WTC11 (cell line): ENCODE measurements around the gene TCF20. TPM values are rescaled to one million over a fixed set of nuclear protein-coding genes. Genes with fewer than 3 reads are reported as not detected.
A peak's percentile ranks its signal among the peaks of the same experiment; 100 is the strongest.

Experiments used
- AR ChIP-seq: fragments of 250-450 bp; sonication (Bioruptor Pico); IDR thresholded peaks from 2 replicates; pipeline ENCODE4 v1.9.0; 2021; ENCODE audit warnings: mild to moderate bottlenecking
- ATF2 ChIP-seq: sonication (generic); formaldehyde crosslinking; IDR thresholded peaks from 2 replicates; pipeline ENCODE4 v1.8.1; 2022; ENCODE audit warnings: low read depth, missing genetic modification reagents, borderline replicate concordance
- CDX4 ChIP-seq: fragments of 250-450 bp; sonication (Bioruptor Pico); IDR thresholded peaks from 2 replicates; pipeline ENCODE4 v1.9.0; 2021; ENCODE audit warnings: moderate library complexity, mild to moderate bottlenecking, inconsistent platforms, borderline replicate concordance
- CREB1 ChIP-seq: sonication (generic); formaldehyde crosslinking; IDR thresholded peaks from 2 replicates; pipeline ENCODE4 v1.8.0; 2023; ENCODE audit warnings: mild to moderate bottlenecking, missing genetic modification reagents
- ETV6 ChIP-seq: sonication (generic); formaldehyde crosslinking; IDR thresholded peaks from 2 replicates; pipeline ENCODE4 v1.8.1; 2022; ENCODE audit warnings: mild to moderate bottlenecking, missing genetic modification reagents
- FOXJ3 ChIP-seq: sonication (generic); formaldehyde crosslinking; IDR thresholded peaks from 2 replicates; pipeline ENCODE4 v1.9.0; 2021; ENCODE audit warnings: missing genetic modification reagents, mild to moderate bottlenecking, borderline replicate concordance
- FOXK1 ChIP-seq: sonication (generic); formaldehyde crosslinking; IDR thresholded peaks from 2 replicates; pipeline ENCODE4 v1.8.0; 2022; ENCODE audit warnings: mild to moderate bottlenecking, moderate library complexity, missing genetic modification reagents
- IRF1 ChIP-seq: sonication (generic); formaldehyde crosslinking; IDR thresholded peaks from 2 replicates; pipeline ENCODE4 v1.8.0; 2023; ENCODE audit warnings: missing genetic modification reagents
- NFE2L1 ChIP-seq: sonication (generic); formaldehyde crosslinking; IDR thresholded peaks from 2 replicates; pipeline ENCODE4 v1.8.1; 2023; ENCODE audit warnings: missing genetic modification reagents
- NR2C2 ChIP-seq: sonication (generic); formaldehyde crosslinking; IDR thresholded peaks from 2 replicates; pipeline ENCODE4 v1.8.0; 2022; ENCODE audit warnings: mild to moderate bottlenecking, missing genetic modification reagents
- STAT6 ChIP-seq: sonication (generic); formaldehyde crosslinking; conservative IDR thresholded peaks from 2 replicates; pipeline ENCODE4 v1.8.1; 2023; ENCODE audit warnings: mild to moderate bottlenecking, low read depth, missing genetic modification reagents, moderate library complexity
- ZNF317 ChIP-seq: sonication (generic); formaldehyde crosslinking; IDR thresholded peaks from 2 replicates; pipeline ENCODE4 v1.8.1; 2023; ENCODE audit warnings: low read depth, mild to moderate bottlenecking, moderate library complexity, missing genetic modification reagents, borderline replicate concordance
- ZNF532 ChIP-seq: fragments of 250-450 bp; sonication (Bioruptor Pico); IDR thresholded peaks from 2 replicates; pipeline ENCODE4 v1.9.0; 2021; ENCODE audit warnings: mild to moderate bottlenecking, borderline replicate concordance
- ZNF671 ChIP-seq: fragments of 250-450 bp; sonication (Bioruptor Pico); IDR thresholded peaks from 2 replicates; pipeline ENCODE4 v1.8.0; 2021; ENCODE audit warnings: mild to moderate bottlenecking
- total RNA-seq: library from RNA; stranded (reverse); gene quantifications from 3 replicates; pipeline ENCODE4 v1.2.3, GENCODE V29; 2021
- TF ChIP-seq, protein P1 (sequence below): fragments of 250-450 bp; sonication (Bioruptor Pico); conservative IDR thresholded peaks from 2 replicates; pipeline ENCODE4 v1.9.0; 2021; ENCODE audit warnings: mild to moderate bottlenecking
- TF ChIP-seq, protein P2 (sequence below): sonication (generic); formaldehyde crosslinking; IDR thresholded peaks from 2 replicates; pipeline ENCODE4 v1.8.0; 2022; ENCODE audit warnings: mild to moderate bottlenecking, missing genetic modification reagents
- TF ChIP-seq, protein P3 (sequence below): sonication (generic); formaldehyde crosslinking; IDR thresholded peaks from 2 replicates; pipeline ENCODE4 v1.8.0; 2023; ENCODE audit warnings: mild to moderate bottlenecking, missing genetic modification reagents

The TCF20 gene
- total RNA-seq, 1 experiment from 2014 or later, result 77.0 TPM

- TF ChIP-seq ZNF532 (CRISPR knock-in tag) (no peak), ZNF317 (CRISPR knock-in tag) (no peak), NFE2L1 (CRISPR knock-in tag) (peak; percentile 43; the same call in 1 of the 2 replicates), CDX4 (CRISPR knock-in tag) (no peak), ZNF671 (no peak), FOXJ3 (CRISPR knock-in tag) (no peak), ATF2 (CRISPR knock-in tag) (no peak), ETV6 (CRISPR knock-in tag) (peak; percentile 69; the same call in 1 of the 2 replicates), IRF1 (CRISPR knock-in tag) (0 out of 2 replicates have a peak, but pooled peaks have one; percentile 30), CREB1 (CRISPR knock-in tag) (0 out of 2 replicates have a peak, but pooled peaks have one; percentile 62), NR2C2 (CRISPR knock-in tag) (no peak), STAT6 (CRISPR knock-in tag) (no peak), FOXK1 (CRISPR knock-in tag) (peak; percentile 58; the same call in 1 of the 2 replicates), AR (CRISPR knock-in tag) (no peak)
- TF ChIP-seq, protein P1, sequence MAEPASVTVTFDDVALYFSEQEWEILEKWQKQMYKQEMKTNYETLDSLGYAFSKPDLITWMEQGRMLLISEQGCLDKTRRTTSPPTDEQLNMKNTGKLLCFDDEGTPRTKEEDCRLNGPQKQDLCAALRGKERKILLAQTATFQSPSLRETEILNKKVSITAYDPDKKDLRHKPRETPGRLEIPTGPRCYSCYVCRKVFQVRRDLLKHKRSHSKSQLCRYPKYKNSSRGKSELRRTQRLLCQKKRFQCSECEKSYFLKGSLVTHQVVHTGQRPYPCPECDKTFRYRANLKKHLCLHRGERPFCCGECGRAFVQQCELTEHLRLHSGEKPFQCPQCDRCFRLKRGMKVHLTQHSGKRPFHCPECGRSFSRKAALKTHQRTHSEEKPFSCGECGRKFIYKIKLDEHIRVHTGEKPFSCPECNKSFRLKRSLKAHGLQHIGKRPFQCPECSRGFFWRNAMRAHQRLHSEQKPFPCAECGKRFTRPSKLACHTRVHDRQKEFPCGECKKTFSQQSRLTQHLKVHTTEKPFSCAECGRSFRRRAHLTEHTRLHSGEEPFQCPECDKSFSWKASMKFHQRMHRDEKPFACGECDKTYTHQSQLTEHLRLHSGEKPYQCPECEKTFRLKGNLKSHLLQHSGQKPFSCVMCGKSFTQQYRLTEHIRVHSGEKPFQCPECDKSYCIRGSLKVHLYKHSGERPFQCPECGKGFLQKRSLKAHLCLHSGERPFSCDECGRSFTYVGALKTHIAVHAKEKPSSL (CRISPR knock-in tag), result no peak
- TF ChIP-seq, protein P2, sequence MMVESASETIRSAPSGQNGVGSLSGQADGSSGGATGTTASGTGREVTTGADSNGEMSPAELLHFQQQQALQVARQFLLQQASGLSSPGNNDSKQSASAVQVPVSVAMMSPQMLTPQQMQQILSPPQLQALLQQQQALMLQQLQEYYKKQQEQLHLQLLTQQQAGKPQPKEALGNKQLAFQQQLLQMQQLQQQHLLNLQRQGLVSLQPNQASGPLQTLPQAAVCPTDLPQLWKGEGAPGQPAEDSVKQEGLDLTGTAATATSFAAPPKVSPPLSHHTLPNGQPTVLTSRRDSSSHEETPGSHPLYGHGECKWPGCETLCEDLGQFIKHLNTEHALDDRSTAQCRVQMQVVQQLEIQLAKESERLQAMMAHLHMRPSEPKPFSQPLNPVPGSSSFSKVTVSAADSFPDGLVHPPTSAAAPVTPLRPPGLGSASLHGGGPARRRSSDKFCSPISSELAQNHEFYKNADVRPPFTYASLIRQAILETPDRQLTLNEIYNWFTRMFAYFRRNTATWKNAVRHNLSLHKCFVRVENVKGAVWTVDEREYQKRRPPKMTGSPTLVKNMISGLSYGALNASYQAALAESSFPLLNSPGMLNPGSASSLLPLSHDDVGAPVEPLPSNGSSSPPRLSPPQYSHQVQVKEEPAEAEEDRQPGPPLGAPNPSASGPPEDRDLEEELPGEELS, result peak; percentile 83
- TF ChIP-seq, protein P3, sequence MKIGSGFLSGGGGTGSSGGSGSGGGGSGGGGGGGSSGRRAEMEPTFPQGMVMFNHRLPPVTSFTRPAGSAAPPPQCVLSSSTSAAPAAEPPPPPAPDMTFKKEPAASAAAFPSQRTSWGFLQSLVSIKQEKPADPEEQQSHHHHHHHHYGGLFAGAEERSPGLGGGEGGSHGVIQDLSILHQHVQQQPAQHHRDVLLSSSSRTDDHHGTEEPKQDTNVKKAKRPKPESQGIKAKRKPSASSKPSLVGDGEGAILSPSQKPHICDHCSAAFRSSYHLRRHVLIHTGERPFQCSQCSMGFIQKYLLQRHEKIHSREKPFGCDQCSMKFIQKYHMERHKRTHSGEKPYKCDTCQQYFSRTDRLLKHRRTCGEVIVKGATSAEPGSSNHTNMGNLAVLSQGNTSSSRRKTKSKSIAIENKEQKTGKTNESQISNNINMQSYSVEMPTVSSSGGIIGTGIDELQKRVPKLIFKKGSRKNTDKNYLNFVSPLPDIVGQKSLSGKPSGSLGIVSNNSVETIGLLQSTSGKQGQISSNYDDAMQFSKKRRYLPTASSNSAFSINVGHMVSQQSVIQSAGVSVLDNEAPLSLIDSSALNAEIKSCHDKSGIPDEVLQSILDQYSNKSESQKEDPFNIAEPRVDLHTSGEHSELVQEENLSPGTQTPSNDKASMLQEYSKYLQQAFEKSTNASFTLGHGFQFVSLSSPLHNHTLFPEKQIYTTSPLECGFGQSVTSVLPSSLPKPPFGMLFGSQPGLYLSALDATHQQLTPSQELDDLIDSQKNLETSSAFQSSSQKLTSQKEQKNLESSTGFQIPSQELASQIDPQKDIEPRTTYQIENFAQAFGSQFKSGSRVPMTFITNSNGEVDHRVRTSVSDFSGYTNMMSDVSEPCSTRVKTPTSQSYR (CRISPR knock-in tag), result no peak
Measured at GRCh38 chr22:42270510-42271190, at the start of gene TCF20 (continued).
